HG03575 (cell line): Measurements from ENCODE around the gene HIPK3.
A peak's percentile ranks its signal among the peaks of the same experiment; 100 is the strongest.
"Not testable (repeated sequence)": the region's sequence is repeated elsewhere in the genome, so short reads cannot be mapped to it uniquely, and the experiment has no call there.

Source experiments
- ATAC-seq: cut with Tn5 transposase; IDR thresholded peaks from one replicate; pipeline ENCODE4 v1.9.1; 2021; ENCODE audit not compliant: unreplicated experiment, insufficient number of reproducible peaks, low FRiP score; ENCODE audit errors: extremely low read depth

The HIPK3 gene

GRCh38 chr11:33257897-33258630 is 883 bp downstream of the HIPK3 start:
- no peak for ATAC-seq

- ATAC-seq = no peak
Measured at GRCh38 chr11:33258631-33259205, 1.5 kb downstream of the HIPK3 start.

GRCh38 chr11:33259869-33260268 is 2.7 kb downstream of the HIPK3 start:
- no peak for ATAC-seq

- not testable (repeated sequence) for ATAC-seq
Measured at GRCh38 chr11:33261350-33261749, 4.2 kb downstream of the HIPK3 start.

- no peak for ATAC-seq
Measured at GRCh38 chr11:33262011-33262645, 4.9 kb downstream of the HIPK3 start.

- ATAC-seq = no peak
Measured at GRCh38 chr11:33263549-33263948, 6.4 kb downstream of the HIPK3 start.

- no peak for ATAC-seq
Measured at GRCh38 chr11:33264926-33265325, 7.7 kb downstream of the HIPK3 start.

- no peak for ATAC-seq
Measured at GRCh38 chr11:33266393-33267215, 9.4 kb downstream of the HIPK3 start.

- no peak for ATAC-seq
Measured at GRCh38 chr11:33268945-33269540, 11.9 kb downstream of the HIPK3 start.

GRCh38 chr11:33269822-33270221 is 12.6 kb downstream of the HIPK3 start:
- no peak for ATAC-seq

GRCh38 chr11:33271059-33271458 is 13.9 kb downstream of the HIPK3 start:
- no peak for ATAC-seq

- no peak for ATAC-seq
Measured at GRCh38 chr11:33272338-33273107, 15.3 kb downstream of the HIPK3 start.

GRCh38 chr11:33273656-33274055 is 16.5 kb downstream of the HIPK3 start:
- no peak for ATAC-seq

- ATAC-seq = no peak
Measured at GRCh38 chr11:33280411-33280810, 23.2 kb downstream of the HIPK3 start.

GRCh38 chr11:33281758-33282157 is 24.6 kb downstream of the HIPK3 start:
- ATAC-seq = no peak

- ATAC-seq = no peak
Measured at GRCh38 chr11:33284818-33285217, 27.6 kb downstream of the HIPK3 start.

- ATAC-seq = no peak
Measured at GRCh38 chr11:33290319-33290718, 33.1 kb downstream of the HIPK3 start.

GRCh38 chr11:33291004-33291777 is 34.0 kb downstream of the HIPK3 start:
- ATAC-seq = peak; percentile 65
